ENCODE results near the gene SYNE1. TPM values are rescaled to one million over a fixed set of nuclear protein-coding genes. Genes with fewer than 3 reads are reported as not detected.

The SYNE1 gene
- total and polyA plus RNA-seq, 8 donors, result 12.8 to 279 (median 108) TPM

- Histone ChIP-seq H3K27me3 (no peaks in the 10 kb centered on the region), H3K9me3 (no peaks in the 10 kb centered on the region), H3K4me3 (no peak overlapping the region), H3K4me1 (peaks cover 0 to 7% (median 2%) of the 10 kb centered on the region in 4 donors), H3K27ac (no peak overlapping the region), H3K36me3 (peaks cover 18 to 57% (median 42%) of the 10 kb centered on the region in 4 donors)
- intact Hi-C loops (cut with DNase I; ENCODE audit: low total_unique reads), result loop anchor here (10.0 kb wide), 1 partner anchor 358 kb away; no protein-coding TSS in a partner anchor
- TF ChIP-seq POLR2A (IDR thresholded peaks at IDR 0.05), result no peak
- TF ChIP-seq CTCF (IDR thresholded peaks at IDR 0.05), result no peak
- TF ChIP-seq EP300 (IDR thresholded peaks at IDR 0.05), result no peak
- no peak for TF ChIP-seq POLR2AphosphoS5 (IDR thresholded peaks at IDR 0.05)
- 85 to 95% (median 91%) methylated on average over 12 of the region's 12 CpGs for WGBS, 5 donors
- DNase-seq, result no peak
Observed at GRCh38 chr6:152122434-152122833, 514.7 kb downstream of the SYNE1 start.

- DNase-seq, result no peak
- H3K36me3 ChIP-seq, result peaks cover 18 to 56% (median 39%) of the 10 kb centered on the region in 4 donors
- H3K27ac ChIP-seq, result no peak overlapping the region
- H3K4me1 ChIP-seq, result peaks cover 0 to 10% (median 3%) of the 10 kb centered on the region in 4 donors
- TF ChIP-seq POLR2A (IDR thresholded peaks at IDR 0.05) (no peak), EP300 (IDR thresholded peaks at IDR 0.05) (no peak), POLR2AphosphoS5 (IDR thresholded peaks at IDR 0.05) (no peak)
- no peaks in the 10 kb centered on the region for H3K27me3 ChIP-seq
- H3K4me3 ChIP-seq, result no peak overlapping the region
- WGBS, 5 donors, result 53 to 76% (median 69%) methylated on average over 3 of the region's 3 CpGs
- no peaks in the 10 kb centered on the region for H3K9me3 ChIP-seq
- intact Hi-C loops (cut with DNase I; ENCODE audit: low total_unique reads), result loop anchor here (10.0 kb wide), 1 partner anchor 357 kb away; no protein-coding TSS in a partner anchor
Observed at GRCh38 chr6:152121910-152122309, 515.3 kb downstream of the SYNE1 start.

GRCh38 chr6:152119831-152120230, 517.3 kb downstream of the SYNE1 start:
- DNase-seq, result no peak
- WGBS, 5 donors, result 73 to 84% (median 81%) methylated on average over 7 of the region's 7 CpGs
- H3K27ac ChIP-seq, result no peak overlapping the region
- H3K4me1 ChIP-seq, result peaks cover 0 to 11% (median 3%) of the 10 kb centered on the region in 4 donors
- H3K27me3 ChIP-seq, result no peaks in the 10 kb centered on the region
- no peak overlapping the region for H3K4me3 ChIP-seq
- H3K36me3 ChIP-seq, result peaks cover 18 to 49% (median 34%) of the 10 kb centered on the region in 4 donors
- TF ChIP-seq CTCF (IDR thresholded peaks at IDR 0.05) (no peak), EP300 (IDR thresholded peaks at IDR 0.05) (no peak), POLR2AphosphoS5 (IDR thresholded peaks at IDR 0.05) (no peak), POLR2A (IDR thresholded peaks at IDR 0.05) (no peak)
- intact Hi-C loops (cut with DNase I; ENCODE audit: low total_unique reads), result loop anchor here (10.0 kb wide), 1 partner anchor 355 kb away; no protein-coding TSS in a partner anchor
- H3K9me3 ChIP-seq, result no peaks in the 10 kb centered on the region

GRCh38 chr6:152118678-152119077, 518.5 kb downstream of the SYNE1 start:
- 88 to 94% (median 90%) methylated on average over 5 of the region's 5 CpGs for WGBS, 5 donors

More at GRCh38 chr6:152118678-152119077, 518.5 kb downstream of the SYNE1 start:
- DNase-seq, result no peak
- Histone ChIP-seq H3K27ac (no peak overlapping the region), H3K27me3 (no peaks in the 10 kb centered on the region), H3K9me3 (no peaks in the 10 kb centered on the region), H3K4me1 (peaks cover 0 to 11% (median 3%) of the 10 kb centered on the region in 4 donors), H3K36me3 (peaks cover 18 to 43% (median 34%) of the 10 kb centered on the region in 4 donors), H3K4me3 (no peak overlapping the region)
- TF ChIP-seq POLR2A (IDR thresholded peaks at IDR 0.05), result no peak
- TF ChIP-seq EP300 (IDR thresholded peaks at IDR 0.05), result no peak
- no peak for TF ChIP-seq POLR2AphosphoS5 (IDR thresholded peaks at IDR 0.05)
- TF ChIP-seq CTCF (IDR thresholded peaks at IDR 0.05), result no peak
- intact Hi-C loops (cut with DNase I; ENCODE audit: low total_unique reads), result no loop called here
